Urinary bladder (tissue), 4 donors: ENCODE results near the gene DCUN1D3. TPM values are rescaled to one million over a fixed set of nuclear protein-coding genes. Genes with fewer than 3 reads are reported as not detected.
A peak's percentile ranks its signal among the peaks of the same experiment; 100 is the strongest.
"Not testable (repeated sequence)": the region's sequence is repeated elsewhere in the genome, so short reads cannot be mapped to it uniquely, and the experiment has no call there.

Source experiments
- DNase-seq: peaks from one replicate; pipeline ENCODE4 v3.0.0-alpha.2; 2015; ENCODE audit errors: extremely low spot score
- H3K27ac ChIP-seq: one replicate; pipeline ENCODE4 v1.5.1; 2013; ENCODE audit warnings: low read depth, mild to moderate bottlenecking, moderate library complexity
- H3K36me3 ChIP-seq: one replicate; pipeline ENCODE4 v1.6.1; 2013; ENCODE audit warnings: mild to moderate bottlenecking, moderate library complexity; ENCODE audit not compliant: insufficient read depth
- H3K4me1 ChIP-seq: one replicate; pipeline ENCODE4 v1.6.1; 2013; ENCODE audit warnings: mild to moderate bottlenecking, moderate library complexity; ENCODE audit not compliant: insufficient read depth
- H3K4me3 ChIP-seq: one replicate; pipeline ENCODE4 v1.5.1; 2013; ENCODE audit warnings: low read depth, low read length
- WGBS: extraction: QIAGEN DNeasy Blood & Tissue Kit; methylation state at CpG from one replicate; pipeline ENCODE4 v1.1.7; 2013; 5-methylcytosine and 5-hydroxymethylcytosine counted together
- polyA plus RNA-seq: library from polyadenylated mRNA; stranded (reverse); fragments of 200-250 nt; gene quantifications from one replicate; pipeline ENCODE4 v1.2.3, GENCODE V29; 2013
- total RNA-seq: library from RNA; depleted of rRNA; stranded (reverse); fragments of >200 nt; gene quantifications from one replicate; pipeline ENCODE4 v1.2.3, GENCODE V29; 2014
- donor health status: healthy with polysubstance abuse.
- donor health status: healthy.

Gene DCUN1D3, protein sequence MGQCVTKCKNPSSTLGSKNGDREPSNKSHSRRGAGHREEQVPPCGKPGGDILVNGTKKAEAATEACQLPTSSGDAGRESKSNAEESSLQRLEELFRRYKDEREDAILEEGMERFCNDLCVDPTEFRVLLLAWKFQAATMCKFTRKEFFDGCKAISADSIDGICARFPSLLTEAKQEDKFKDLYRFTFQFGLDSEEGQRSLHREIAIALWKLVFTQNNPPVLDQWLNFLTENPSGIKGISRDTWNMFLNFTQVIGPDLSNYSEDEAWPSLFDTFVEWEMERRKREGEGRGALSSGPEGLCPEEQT
- 13.0 TPM for total RNA-seq
- polyA plus RNA-seq = 6.8 TPM

- WGBS = under 1% methylated on average over 62 of the region's 62 CpGs
- Histone ChIP-seq H3K4me3 (peak within 1 kb of the TSS; percentile 78), H3K27ac (peak within 1 kb of the TSS; percentile 98), H3K4me1 (peaks cover 4% of the 10 kb centered on the region), H3K36me3 (no peaks in the 10 kb centered on the region)
- DNase-seq = peak; percentile 94
These were observed at the start of gene DCUN1D3, which contains the start of gene LYRM1 for GRCh38 chr16:20900299-20901067. Gene DCUN1D3, minus strand, starts transcription at chr16:20900358. Its CDS starts 37,820 bp downstream, at chr16:20862538. Gene LYRM1, plus strand, starts transcription at chr16:20900771. Its CDS starts 14,785 bp downstream, at chr16:20915556.

DNA sequence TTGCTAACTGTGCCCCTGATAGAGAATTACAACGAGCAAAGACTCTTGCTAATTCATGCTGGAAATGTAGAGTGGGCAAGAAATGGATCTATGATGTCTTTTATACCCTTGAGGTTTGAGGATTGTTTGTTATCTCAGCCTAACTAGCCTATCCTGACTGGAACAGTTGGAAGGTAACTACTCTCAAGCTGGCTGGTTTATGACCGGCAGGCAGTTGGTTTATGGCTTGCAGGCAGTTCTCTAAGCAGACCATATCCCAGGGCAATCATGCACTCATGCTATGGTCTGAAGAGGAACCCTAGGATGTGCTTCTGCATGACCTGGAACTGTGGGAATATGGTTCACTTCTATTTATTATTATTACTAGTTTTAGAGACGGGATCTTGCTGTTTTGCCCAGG lies 49.5 kb upstream of the DCUN1D3 start:
- 66% methylated on average over 3 of the region's 3 CpGs for WGBS
- no peak overlapping the region for H3K4me3 ChIP-seq
- no peak for DNase-seq
- H3K27ac ChIP-seq = no peak overlapping the region
- no peaks in the 10 kb centered on the region for H3K36me3 ChIP-seq
- no peaks in the 10 kb centered on the region for H3K4me1 ChIP-seq

DNA sequence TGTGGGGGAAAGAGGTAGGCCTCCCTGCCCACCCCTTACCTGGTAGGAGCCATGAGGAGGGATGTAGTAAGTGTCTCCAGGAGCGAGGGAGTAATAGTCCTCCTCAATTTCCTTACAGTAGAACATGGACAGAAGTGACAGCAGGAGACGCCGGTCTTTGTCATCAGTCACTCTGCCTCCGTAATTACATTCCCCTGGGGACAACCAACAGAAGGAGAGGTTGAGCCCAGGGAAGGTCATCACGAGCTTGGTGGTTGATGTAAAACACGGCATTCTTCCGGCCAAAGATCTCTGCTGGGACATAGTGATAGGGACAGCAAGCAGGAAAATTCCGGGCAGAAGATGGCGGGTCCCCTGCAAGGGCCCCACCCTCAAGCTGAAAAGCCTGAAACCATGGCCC lies 48.3 kb upstream of the DCUN1D3 start:
- Histone ChIP-seq H3K36me3 (no peaks in the 10 kb centered on the region), H3K4me1 (no peaks in the 10 kb centered on the region), H3K4me3 (no peak overlapping the region), H3K27ac (no peak overlapping the region)
- 90% methylated on average over 9 of the region's 9 CpGs for WGBS
- no peak for DNase-seq

DNA sequence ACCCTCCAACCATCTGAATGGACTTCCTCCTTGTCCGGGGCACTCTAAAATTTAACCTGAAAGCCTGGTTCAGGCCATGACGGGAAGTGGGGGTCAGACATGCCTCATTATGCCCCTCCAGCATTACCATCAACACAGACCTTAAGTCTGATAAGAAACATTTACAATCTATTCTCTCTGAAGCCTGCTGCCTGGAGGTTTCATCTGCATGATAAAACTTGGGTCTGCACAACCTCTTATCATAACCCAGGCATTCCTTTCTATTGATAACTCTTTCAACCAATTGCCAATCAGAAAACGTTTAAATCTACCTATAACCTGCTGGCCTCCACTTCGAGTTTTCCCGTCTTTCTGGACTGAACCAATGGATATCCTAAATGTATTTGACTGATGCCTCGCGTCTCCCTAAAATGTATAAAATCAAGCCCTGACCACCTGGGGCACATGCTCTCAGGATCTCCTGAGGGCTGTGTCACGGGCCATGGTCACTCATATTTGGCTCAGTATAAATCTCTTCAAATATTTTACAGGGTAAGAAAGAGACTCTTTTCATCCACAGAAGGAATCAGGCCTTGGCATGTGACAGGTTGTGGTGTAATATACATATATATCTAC lies 46.0 kb upstream of the DCUN1D3 start:
- H3K4me3 ChIP-seq = no peak overlapping the region
- 74% methylated on average over 8 of the region's 8 CpGs for WGBS
- no peak for DNase-seq
- H3K36me3 ChIP-seq = no peaks in the 10 kb centered on the region
- no peak overlapping the region for H3K27ac ChIP-seq
- no peaks in the 10 kb centered on the region for H3K4me1 ChIP-seq

DNA sequence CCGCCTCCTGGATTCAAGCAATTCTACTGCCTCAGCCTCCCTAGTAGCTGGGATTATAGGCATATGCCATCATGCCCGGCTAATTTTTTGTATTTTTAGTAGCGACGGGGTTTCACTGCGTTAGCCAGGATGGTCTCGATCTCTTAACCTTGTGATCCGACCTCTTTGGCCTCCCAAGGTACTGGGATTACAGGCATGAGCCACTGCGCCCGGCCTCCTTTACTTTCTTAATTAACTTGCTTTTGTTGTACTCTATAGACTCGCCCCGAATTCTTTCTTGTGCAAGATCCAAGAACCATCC lies 45.4 kb upstream of the DCUN1D3 start:
- WGBS = 94% methylated on average over 11 of the region's 11 CpGs

DNA sequence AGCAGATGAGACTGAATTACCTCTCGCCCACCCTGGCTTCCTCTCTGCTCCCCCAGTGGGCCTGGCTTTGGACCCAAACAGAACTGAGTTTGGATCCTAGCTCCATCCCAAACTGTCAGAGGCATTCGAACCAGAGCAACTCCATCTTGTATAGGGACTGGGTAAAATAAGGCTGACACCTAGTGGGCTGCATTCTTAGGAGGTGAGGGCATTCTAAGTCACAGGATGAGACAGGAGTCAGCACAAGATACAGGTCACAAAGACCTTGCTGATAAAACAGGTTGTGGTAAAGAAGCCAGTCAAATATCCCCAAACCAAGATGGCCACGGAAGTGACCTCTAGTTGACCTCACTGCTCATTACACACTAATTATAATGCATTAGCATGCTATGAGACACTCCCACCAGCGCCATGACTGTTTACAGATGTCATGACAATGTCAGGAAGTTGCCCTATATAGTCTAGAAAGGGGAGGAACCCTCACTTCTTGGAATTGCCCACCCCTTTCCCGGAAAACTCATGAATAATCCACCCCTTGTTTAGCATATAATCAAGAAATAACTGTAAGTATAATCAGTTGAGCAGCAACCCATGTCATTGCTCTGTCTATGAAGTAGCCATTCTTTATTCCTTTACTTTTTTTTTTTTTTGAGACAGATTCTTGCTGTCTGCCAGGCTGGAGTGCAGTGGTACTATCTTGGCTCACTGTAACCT lies 44.9 kb upstream of the DCUN1D3 start:
- H3K4me1 ChIP-seq = no peaks in the 10 kb centered on the region
- no peak overlapping the region for H3K27ac ChIP-seq
- no peak for DNase-seq
- WGBS = 81% methylated on average over 5 of the region's 5 CpGs
- no peak overlapping the region for H3K4me3 ChIP-seq
- no peaks in the 10 kb centered on the region for H3K36me3 ChIP-seq

More for the DNA sequence above, 45.4 kb upstream of the DCUN1D3 start:
- not testable (repeated sequence) for H3K36me3 ChIP-seq, H3K4me1 ChIP-seq, H3K4me3 ChIP-seq, DNase-seq, H3K27ac ChIP-seq

DNA sequence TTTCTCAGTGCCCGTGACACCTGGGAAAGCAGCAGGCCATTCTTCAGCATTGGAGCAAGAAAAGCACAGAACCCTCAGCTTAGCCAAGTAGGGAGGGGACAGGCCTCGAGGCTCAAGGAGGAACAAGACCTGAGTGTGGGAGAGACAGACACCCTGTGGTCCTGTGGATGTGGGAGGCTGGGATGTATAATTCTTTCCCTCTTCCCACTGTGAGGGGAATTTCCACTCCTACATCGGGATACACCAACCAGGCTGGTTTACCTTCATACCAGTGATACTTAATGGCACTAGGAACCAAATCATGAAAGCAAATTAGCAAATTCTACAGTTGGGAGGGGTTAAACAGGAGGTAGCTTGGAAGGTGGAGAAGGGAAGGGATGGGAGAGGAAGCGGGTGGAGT lies 42.1 kb upstream of the DCUN1D3 start:
- Histone ChIP-seq H3K4me3 (no peak overlapping the region), H3K27ac (no peak overlapping the region), H3K36me3 (no peaks in the 10 kb centered on the region), H3K4me1 (no peaks in the 10 kb centered on the region)
- DNase-seq = no peak
- WGBS = 75% methylated on average over 4 of the region's 4 CpGs

- DNase-seq = no peak
- H3K4me3 ChIP-seq = no peak overlapping the region
- WGBS = 94% methylated on average over 6 of the region's 6 CpGs
These were observed 41.4 kb upstream of the DCUN1D3 start for GRCh38 chr16:20941636-20941926.

DNA sequence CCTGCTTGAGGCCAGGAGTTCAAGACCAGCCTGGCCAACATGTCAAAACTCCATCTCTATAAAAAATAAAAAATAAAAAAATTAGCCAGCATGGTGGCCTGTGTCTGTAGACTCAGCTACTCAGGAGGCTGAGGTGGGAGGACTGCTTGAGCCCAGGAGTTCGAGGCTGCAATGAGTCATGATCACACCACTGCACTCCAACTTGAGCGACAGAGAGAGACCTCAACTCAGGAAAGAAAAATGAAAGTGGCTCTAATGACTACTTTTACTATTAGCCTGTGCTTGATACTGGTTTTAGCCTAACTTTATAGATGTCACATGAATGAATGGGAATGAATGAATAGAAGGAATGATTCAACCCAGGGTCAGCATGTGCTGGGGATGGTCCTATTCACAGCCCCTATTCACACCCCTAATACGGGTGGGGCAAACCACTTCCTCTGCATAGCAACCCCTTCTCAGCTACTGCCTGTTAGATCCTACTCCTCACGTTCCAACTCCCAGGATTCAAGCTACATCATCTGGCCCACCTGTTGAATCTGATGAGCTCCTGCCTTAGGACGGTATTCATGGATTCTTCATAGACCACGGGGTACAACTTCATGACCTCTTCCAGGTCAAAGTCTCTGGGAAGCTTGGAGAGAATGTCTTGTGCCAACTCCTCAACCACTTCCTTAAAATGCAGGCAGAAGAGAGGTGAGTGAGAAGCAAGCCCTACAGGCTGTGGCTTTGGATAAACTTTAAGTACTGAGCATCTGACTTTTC lies 40.9 kb upstream of the DCUN1D3 start:
- Histone ChIP-seq H3K36me3 (no peaks in the 10 kb centered on the region), H3K4me3 (no peak overlapping the region), H3K4me1 (no peaks in the 10 kb centered on the region), H3K27ac (no peak overlapping the region)
- no peak for DNase-seq
- WGBS = 79% methylated on average over 6 of the region's 6 CpGs

More at GRCh38 chr16:20941636-20941926, 41.4 kb upstream of the DCUN1D3 start:
- Histone ChIP-seq H3K27ac (no peak overlapping the region), H3K36me3 (no peaks in the 10 kb centered on the region), H3K4me1 (no peaks in the 10 kb centered on the region)

DNA sequence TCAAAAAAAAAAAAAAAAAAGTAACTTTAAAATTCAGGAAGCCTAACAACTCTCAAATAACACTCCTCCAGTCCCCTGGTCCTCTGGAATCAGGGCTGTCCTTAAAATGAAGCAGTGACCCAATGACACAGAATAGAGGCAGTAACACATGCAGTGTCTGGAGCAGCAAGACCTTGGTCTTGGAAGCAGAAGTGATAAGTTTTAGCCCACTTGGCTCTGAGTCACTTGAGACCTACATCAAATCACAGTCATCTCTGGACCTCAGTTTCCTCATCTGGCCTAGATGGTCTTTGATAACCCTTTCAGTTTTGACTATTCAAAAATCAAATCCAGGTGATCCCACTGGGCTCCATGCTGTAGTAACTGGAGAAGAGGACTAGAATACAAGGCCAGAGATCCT lies 39.5 kb upstream of the DCUN1D3 start:
- no peak for DNase-seq
- H3K36me3 ChIP-seq = no peaks in the 10 kb centered on the region
- no peaks in the 10 kb centered on the region for H3K4me1 ChIP-seq
- H3K4me3 ChIP-seq = no peak overlapping the region
- H3K27ac ChIP-seq = no peak overlapping the region

DNA sequence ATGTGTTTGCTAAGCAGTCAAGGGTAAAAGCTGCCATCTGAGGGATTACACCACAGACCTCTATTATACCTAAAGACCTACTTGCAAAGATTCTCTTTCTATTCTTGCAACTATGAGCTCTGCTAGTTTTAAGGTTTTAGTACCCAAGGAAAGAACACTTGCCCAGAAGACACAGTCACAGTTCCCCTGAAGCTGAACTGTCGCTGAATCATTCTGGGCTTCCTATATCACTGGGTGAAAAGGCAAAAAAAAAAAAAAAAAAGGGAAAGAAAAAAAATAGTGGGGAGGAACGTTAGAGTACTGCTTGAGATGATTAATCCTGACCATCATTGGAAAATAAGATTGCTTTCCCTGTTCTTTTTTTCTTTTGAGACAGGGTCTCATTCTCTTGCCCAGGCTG lies 38.3 kb upstream of the DCUN1D3 start:
- DNase-seq = no peak
- Histone ChIP-seq H3K4me3 (no peak overlapping the region), H3K4me1 (no peaks in the 10 kb centered on the region), H3K27ac (no peak overlapping the region), H3K36me3 (no peaks in the 10 kb centered on the region)
- 49% methylated on average over 2 of the region's 2 CpGs for whole genome bisulfite sequencing

DNA sequence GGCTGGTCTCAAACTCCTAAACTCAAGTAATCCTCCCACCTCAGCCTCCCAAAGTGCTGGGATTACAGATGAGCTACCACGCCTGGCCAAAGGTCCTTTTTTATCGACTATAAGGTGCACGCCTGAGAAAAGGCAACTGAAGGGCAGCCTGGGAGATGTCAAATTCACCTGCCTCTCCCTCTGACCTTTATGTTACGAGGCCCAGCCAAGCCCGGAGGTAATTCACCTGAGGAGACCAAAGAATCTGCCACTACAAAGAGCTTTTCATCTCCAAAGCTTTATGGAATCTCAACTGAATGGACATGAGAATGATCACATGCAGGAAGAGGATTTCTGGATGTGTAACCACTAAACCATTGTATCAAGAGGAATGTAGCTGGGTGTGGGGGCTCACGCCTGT lies 37.6 kb upstream of the DCUN1D3 start:
- Histone ChIP-seq H3K4me1 (no peaks in the 10 kb centered on the region), H3K27ac (no peak overlapping the region), H3K36me3 (no peaks in the 10 kb centered on the region), H3K4me3 (no peak overlapping the region)
- 79% methylated on average over 6 of the region's 6 CpGs for WGBS
- no peak for DNase-seq

DNA sequence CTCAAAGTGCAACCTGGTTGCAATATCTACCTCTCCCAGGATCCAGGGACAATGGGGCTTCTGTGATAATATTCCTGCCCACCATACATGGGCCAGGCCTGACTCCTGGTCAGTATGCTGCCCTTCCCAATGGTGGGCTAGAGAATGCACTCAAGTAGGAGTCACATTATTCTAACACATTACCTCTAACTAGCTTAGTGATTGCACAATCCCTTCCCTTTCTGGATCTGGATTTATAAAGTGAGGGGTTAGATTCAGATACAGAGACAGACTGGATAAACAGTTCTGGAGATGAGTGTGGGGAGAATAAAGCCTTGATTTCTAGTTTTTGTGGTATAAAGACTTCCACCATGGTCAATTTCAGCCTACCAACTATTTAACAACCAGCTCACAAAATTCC lies 33.4 kb upstream of the DCUN1D3 start:
- no peak for DNase-seq
- Histone ChIP-seq H3K4me3 (no peak overlapping the region), H3K36me3 (no peaks in the 10 kb centered on the region), H3K27ac (no peak overlapping the region), H3K4me1 (no peaks in the 10 kb centered on the region)
